ENCODE results near the gene ZBTB32. TPM values are rescaled to one million over a fixed set of nuclear protein-coding genes. Genes with fewer than 3 reads are reported as not detected.

ZBTB32 gene
- total RNA-seq, 1 donor, result not detected

DNA sequence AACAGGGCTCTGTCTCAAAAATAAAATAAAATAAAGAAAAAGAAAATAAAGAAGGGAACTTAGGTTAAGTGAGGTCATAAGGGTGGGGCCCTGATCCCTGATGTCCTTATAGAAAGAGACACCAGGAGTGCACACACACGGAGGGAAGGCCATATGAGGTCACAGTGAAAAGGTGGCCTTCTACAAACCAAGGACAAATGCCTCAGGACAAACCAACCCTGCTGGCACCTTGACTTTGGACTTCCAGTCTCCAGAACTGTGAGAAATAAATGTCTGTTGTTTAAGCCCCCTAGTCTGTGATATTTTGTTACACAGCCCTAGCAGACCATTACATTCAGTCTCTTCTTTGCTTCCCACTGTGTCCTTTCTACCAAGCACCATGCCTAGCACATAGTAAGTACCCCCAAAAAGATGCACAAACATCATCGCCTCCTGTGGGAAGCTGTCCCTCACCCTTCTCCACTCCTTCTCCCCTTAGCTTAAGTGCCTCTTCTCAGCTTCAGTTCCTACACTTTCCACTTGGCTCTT is 8.4 kb upstream of the ZBTB32 start:
- TF ChIP-seq, protein P1, sequence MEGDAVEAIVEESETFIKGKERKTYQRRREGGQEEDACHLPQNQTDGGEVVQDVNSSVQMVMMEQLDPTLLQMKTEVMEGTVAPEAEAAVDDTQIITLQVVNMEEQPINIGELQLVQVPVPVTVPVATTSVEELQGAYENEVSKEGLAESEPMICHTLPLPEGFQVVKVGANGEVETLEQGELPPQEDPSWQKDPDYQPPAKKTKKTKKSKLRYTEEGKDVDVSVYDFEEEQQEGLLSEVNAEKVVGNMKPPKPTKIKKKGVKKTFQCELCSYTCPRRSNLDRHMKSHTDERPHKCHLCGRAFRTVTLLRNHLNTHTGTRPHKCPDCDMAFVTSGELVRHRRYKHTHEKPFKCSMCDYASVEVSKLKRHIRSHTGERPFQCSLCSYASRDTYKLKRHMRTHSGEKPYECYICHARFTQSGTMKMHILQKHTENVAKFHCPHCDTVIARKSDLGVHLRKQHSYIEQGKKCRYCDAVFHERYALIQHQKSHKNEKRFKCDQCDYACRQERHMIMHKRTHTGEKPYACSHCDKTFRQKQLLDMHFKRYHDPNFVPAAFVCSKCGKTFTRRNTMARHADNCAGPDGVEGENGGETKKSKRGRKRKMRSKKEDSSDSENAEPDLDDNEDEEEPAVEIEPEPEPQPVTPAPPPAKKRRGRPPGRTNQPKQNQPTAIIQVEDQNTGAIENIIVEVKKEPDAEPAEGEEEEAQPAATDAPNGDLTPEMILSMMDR (IDR thresholded peaks at IDR 0.05; ENCODE audit: insufficient read depth, low read depth, low read length), result no peak
- H3K4me3 ChIP-seq (ENCODE audit: low read depth, low read length), result no peak overlapping the region
- DNase-seq (ENCODE audit: low read depth), result no peak

DNA sequence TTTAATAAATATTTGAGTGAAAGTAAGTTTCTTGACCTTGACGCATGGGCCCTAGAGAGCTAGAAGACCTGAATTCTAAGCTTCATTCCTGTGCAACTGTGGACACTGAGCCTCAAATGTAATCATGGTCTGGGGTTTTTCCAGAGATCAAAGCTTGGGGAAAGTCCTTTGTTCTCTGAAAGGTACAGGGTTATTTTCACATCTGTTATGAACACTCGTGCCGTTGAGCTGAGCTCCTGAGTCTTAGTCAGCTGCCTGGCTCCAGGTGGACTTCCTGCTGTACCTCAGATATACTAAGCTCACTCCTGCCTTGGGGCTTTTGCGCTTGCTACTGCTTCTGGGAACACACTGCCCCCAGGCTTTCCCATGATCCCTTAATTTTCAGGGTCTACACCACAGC is 7.5 kb upstream of the ZBTB32 start:
- TF ChIP-seq, protein P1 (IDR thresholded peaks at IDR 0.05; ENCODE audit: insufficient read depth, low read depth, low read length), result no peak
- no peak for DNase-seq (ENCODE audit: low read depth)
- no peak overlapping the region for H3K4me3 ChIP-seq (ENCODE audit: low read depth, low read length)

DNA sequence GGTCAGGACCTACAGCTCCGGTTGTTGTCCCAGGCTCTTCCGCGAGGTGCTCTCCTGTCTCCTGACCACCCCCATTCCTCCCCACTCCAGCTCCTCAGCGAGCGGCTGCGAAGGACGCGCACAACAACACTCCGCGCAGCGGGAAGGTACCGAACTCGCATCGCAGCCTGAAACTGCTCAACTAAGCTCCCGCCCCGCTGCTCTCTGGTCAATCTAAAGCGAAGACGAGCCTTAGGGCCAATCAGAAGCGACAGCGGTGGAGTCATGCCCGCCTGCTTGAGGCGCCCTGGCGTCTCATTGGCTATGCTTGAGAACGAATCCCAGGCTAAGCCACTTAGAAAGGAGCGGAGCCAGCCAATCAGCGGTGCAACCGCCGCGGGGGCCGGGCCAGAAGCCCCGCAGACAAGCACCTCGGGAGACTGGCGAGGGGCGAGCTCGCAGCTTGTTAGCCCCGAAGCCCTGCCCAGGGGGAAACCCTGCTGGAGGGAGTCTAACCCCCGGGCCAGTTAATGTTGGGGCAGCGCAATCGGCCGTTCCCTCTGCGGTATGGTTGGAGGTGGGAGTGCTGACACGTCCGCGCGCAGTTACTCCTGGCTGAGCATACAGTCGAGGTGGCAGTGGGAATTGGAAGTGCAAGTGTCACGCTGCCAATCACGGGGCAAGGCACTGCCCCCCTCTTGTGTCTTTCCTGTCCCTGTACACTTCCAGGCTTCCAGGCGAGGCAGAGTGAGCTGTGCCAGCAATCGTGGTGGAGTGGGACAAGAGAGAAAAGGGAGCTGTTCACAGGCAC is 1.9 kb upstream of the ZBTB32 start:
- TF ChIP-seq, protein P1 (IDR thresholded peaks at IDR 0.05; ENCODE audit: insufficient read depth, low read depth, low read length), result no peak
- H3K4me3 ChIP-seq (ENCODE audit: low read depth, low read length), result peak overlapping the region; percentile 74
- DNase-seq (ENCODE audit: low read depth), result peak; percentile 98

DNA sequence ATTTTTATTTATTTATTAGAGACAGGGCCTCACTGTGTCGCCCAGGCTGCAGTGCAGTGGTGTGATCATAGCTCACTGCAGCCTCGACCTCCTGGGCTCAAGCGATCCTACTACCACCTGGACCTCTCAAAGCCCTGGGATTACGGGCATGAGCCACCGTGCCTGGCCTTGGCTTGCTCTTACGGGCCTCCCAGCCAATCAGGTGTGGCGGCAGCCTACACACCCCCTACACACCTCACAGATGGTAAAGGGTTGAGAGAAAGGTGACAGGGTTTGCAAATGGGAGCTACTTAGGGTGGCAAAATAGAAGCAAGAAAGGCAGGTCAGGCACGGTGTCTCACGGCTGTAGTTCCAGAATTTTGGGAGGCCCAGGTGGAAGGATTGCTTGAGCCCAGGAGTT is 1.0 kb upstream of the ZBTB32 start:
- DNase-seq (ENCODE audit: low read depth), result no peak
- TF ChIP-seq, protein P1 (IDR thresholded peaks at IDR 0.05; ENCODE audit: insufficient read depth, low read depth, low read length), result no peak
- no peak overlapping the region for H3K4me3 ChIP-seq (ENCODE audit: low read depth, low read length)

DNA sequence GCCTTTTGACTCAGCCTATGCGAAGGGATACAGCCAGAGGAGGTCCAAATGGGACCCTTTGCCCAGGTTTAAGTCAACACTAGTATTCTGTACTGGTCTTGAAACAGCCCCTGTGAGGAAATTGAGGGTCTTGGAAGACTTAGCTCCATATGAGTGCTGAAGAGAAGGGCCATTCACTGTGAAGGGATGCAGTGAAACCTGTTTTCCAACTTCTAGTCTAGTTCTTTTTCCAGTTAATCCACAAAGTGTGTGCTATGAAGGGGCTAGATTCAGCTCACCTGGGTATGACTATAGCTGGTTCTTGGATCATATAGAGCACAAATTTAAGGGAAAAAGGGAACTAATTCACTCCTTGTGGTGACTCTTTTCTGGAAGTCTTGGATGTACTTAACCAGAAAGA is 4.0 kb downstream of the ZBTB32 start:
- DNase-seq (ENCODE audit: low read depth), result no peak

DNA sequence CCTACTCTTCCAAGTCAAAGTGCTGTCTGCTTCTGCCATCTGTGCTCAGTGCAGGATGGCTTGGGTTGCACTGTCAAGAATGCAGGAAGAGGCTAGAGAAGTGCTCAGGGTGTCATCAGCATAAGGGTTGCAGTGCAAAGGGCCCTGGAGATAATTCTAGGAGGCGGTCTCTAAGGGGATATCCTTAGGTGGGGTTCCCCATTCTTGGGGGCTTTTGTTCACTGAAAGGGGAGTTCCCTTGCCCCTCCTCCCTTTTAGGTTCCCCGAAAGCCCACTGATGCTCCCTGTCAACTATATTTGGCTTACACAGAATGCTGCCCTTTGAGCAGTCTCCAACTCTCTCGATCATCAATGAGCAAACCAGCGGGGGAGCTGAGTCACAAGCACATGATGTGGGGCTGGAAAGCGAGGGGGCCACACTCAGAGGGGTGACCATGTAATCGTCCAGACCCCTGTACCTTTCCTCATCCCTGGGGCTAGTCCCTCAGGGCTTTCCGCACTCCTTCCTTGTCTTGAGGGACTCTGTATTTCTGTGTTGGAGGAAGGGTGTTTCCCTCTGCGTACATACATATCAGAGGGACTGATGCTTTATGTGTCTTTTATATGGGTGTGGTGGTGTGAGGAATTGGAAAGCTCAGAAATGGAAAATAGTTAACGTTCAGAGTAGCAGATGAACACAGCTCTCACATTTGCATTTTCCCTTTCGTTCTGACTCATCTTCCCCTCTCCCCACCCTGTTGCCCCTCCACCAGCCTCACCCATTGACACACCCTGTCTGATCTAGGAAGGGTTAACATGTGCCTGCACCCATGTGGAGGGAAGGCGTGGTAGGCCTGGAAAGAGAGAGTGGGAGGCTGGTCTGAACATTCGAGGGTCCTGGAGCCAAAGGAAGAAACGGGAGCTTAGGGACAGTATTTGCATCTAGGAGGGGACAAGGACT is 6.7 kb downstream of the ZBTB32 start:
- TF ChIP-seq, protein P1 (IDR thresholded peaks at IDR 0.05; ENCODE audit: insufficient read depth, low read depth, low read length), result no peak
- DNase-seq (ENCODE audit: low read depth), result no peak
- H3K4me3 ChIP-seq (ENCODE audit: low read depth, low read length), result no peak overlapping the region

More for the DNA sequence above, 4.0 kb downstream of the ZBTB32 start:
- TF ChIP-seq, protein P1 (IDR thresholded peaks at IDR 0.05; ENCODE audit: insufficient read depth, low read depth, low read length), result no peak
- no peak overlapping the region for H3K4me3 ChIP-seq (ENCODE audit: low read depth, low read length)
